Measurements from ENCODE around the gene ZMYM2.

- TF ChIP-seq CTCF (conservative IDR thresholded peaks at IDR 0.05; ENCODE audit: low read length) (no peak), EZH2phosphoT487 (IDR thresholded peaks at IDR 0.05; ENCODE audit: borderline replicate concordance) (no peak)
These were observed 173.6 kb downstream of the ZMYM2 start for GRCh38 chr13:20132052-20132634.

All from Loucy (cell line).